CD4-positive, alpha-beta T cell (primary cell): ENCODE measurements around the gene C6orf132. TPM values are rescaled to one million over a fixed set of nuclear protein-coding genes. Genes with fewer than 3 reads are reported as not detected.

ENCODE experiments used
- ATAC-seq: fragments of 200-7000 bp; cut with Tn5 transposase; one replicate; pipeline ENCODE4 v1.10.0; 2022; ENCODE audit warnings: mild to moderate bottlenecking; ENCODE audit not compliant: poor library complexity
- CTCF ChIA-PET: fragments of 350-600 bp; sonication (Branson Sonifier 250); formaldehyde crosslinking; loops from one replicate; lab custom pipeline; 2021; ENCODE audit warnings: antibody characterized with exemption, inconsistent platforms; lab: Charles Lee
- POLR2A ChIA-PET: fragments of 350-600 bp; sonication (Branson Sonifier 250); formaldehyde crosslinking; loops from one replicate; lab custom pipeline; 2021; ENCODE audit warnings: antibody characterized with exemption, inconsistent platforms; lab: Charles Lee
- DNase-seq, 14 experiments: peaks; one replicate each; pipeline ENCODE4 v3.0.0-alpha.2; 2013 to 2020; ENCODE audit warnings: mixed read lengths in 2 of 14
- H3K27ac ChIP-seq, 2 donors: one replicate each; pipeline versions ENCODE4 v1.5.1 to v1.7.0; 2013; ENCODE audit warnings: low read length in 2 of 2, low read depth in 1 of 2, mild to moderate bottlenecking in 1 of 2
- H3K27me3 ChIP-seq, 2 experiments: 1 replicate in 1 of 2; 2 replicates in 1 of 2; pipeline versions ENCODE4 v1.6.1 to v1.7.0; 2013; ENCODE audit warnings: low read length in 2 of 2, control low read depth in 1 of 2, mild to moderate bottlenecking in 1 of 2, moderate library complexity in 1 of 2; ENCODE audit not compliant: insufficient read depth in 2 of 2, control insufficient read depth in 1 of 2
- H3K36me3 ChIP-seq: one replicate; pipeline ENCODE4 v1.6.1; 2013; ENCODE audit warnings: low read length, control low read depth; ENCODE audit not compliant: insufficient read depth
- H3K4me1 ChIP-seq: one replicate; pipeline ENCODE4 v1.6.1; 2013; ENCODE audit warnings: low read length, control low read depth; ENCODE audit not compliant: insufficient read depth
- H3K4me3 ChIP-seq: one replicate; pipeline ENCODE4 v1.5.1; 2013; ENCODE audit warnings: mild to moderate bottlenecking, low read length, moderate library complexity
- H3K9me3 ChIP-seq, 2 experiments: 1 replicate in 1 of 2; 2 replicates in 1 of 2; pipeline versions ENCODE4 v1.6.1 to v1.7.0; 2013; ENCODE audit warnings: low read length in 2 of 2, mild to moderate bottlenecking in 2 of 2, control low read depth in 1 of 2, moderate library complexity in 1 of 2; ENCODE audit not compliant: control insufficient read depth in 1 of 2, insufficient read depth in 1 of 2
- H3K27ac Mint-ChIP-seq: one replicate; pipeline ENCODE4 v1.8.0; 2020; ENCODE audit warnings: mixed read lengths
- H3K27me3 Mint-ChIP-seq: one replicate; pipeline ENCODE4 v1.8.0; 2021; ENCODE audit warnings: mixed read lengths
- H3K36me3 Mint-ChIP-seq: one replicate; pipeline ENCODE4 v1.8.0; 2021; ENCODE audit warnings: low read depth, mixed read lengths
- H3K4me1 Mint-ChIP-seq: one replicate; pipeline ENCODE4 v1.8.0; 2021; ENCODE audit warnings: low read depth, mixed read lengths
- H3K4me3 Mint-ChIP-seq: one replicate; pipeline ENCODE4 v1.8.0; 2020; ENCODE audit warnings: mild to moderate bottlenecking, mixed read lengths
- H3K9me3 Mint-ChIP-seq: one replicate; pipeline ENCODE4 v1.8.0; 2020; ENCODE audit warnings: mixed read lengths
- CTCF ChIP-seq: fragments of 200-600 bp; IDR thresholded peaks from one replicate; pipeline ENCODE4 v1.8.0; 2022; ENCODE audit warnings: antibody characterized with exemption, mild to moderate bottlenecking
- intact Hi-C, 2 experiments: fragments of 100-400 bp; cut with DNase I in 1 of 2; cut with micrococcal nuclease in 1 of 2; formaldehyde crosslinking; loops; one replicate each; pipeline versions ENCODE4 v1.15.1 to v1.9.0; 2023 to 2025; cut with DNase I, micrococcal nuclease
- total RNA-seq, 174 experiments: library from RNA in 2 of 174; stranded (reverse) in 2 of 174; gene quantifications; one replicate each; pipeline ENCODE4 v1.2.3 and lab custom pipeline; 2021 to 2026

The C6orf132 gene
- total RNA-seq, 2 experiments from 2014 or later = not detected

- Mint-ChIP-seq H3K27ac (no peak overlapping the region), H3K9me3 (no peaks in the 10 kb centered on the region), H3K36me3 (no peaks in the 10 kb centered on the region), H3K4me3 (no peak overlapping the region), H3K27me3 (no peaks in the 10 kb centered on the region), H3K4me1 (no peaks in the 10 kb centered on the region)
- TF ChIP-seq CTCF = no peak
- Histone ChIP-seq H3K27me3 (no peaks in the 10 kb centered on the region), H3K9me3 (no peaks in the 10 kb centered on the region), H3K4me1 (no peaks in the 10 kb centered on the region), H3K4me3 (no peak overlapping the region), H3K27ac (no peak overlapping the region), H3K36me3 (no peaks in the 10 kb centered on the region)
- POLR2A ChIA-PET = no interaction called here
- CTCF ChIA-PET = interaction anchor here (1.6 kb wide), 1 partner anchor 13 kb away, joined by 3 read pairs; no protein-coding TSS in a partner anchor
- no peak for DNase-seq
- ATAC-seq = no peak
- intact Hi-C loops = no loop called here
Measured at GRCh38 chr6:42090819-42091717, 51.4 kb downstream of the C6orf132 start.

GRCh38 chr6:42088101-42088591 is 54.3 kb downstream of the C6orf132 start:
- Mint-ChIP-seq H3K27ac (no peak overlapping the region), H3K36me3 (peaks cover 10% of the 10 kb centered on the region)
- CTCF ChIA-PET = no interaction called here

More at GRCh38 chr6:42088101-42088591, 54.3 kb downstream of the C6orf132 start:
- H3K4me3 Mint-ChIP-seq = no peak overlapping the region
- H3K27me3 ChIP-seq = no peaks in the 10 kb centered on the region
- no peak for DNase-seq
- no peaks in the 10 kb centered on the region for H3K9me3 Mint-ChIP-seq
- TF ChIP-seq CTCF = no peak
- H3K4me1 Mint-ChIP-seq = no peaks in the 10 kb centered on the region
- H3K9me3 ChIP-seq = no peaks in the 10 kb centered on the region
- no peaks in the 10 kb centered on the region for H3K4me1 ChIP-seq
- H3K27me3 Mint-ChIP-seq = no peaks in the 10 kb centered on the region
- H3K4me3 ChIP-seq = no peak overlapping the region
- intact Hi-C loops = no loop called here
- H3K27ac ChIP-seq = no peak overlapping the region
- no peak for ATAC-seq
- POLR2A ChIA-PET = no interaction called here
- no peaks in the 10 kb centered on the region for H3K36me3 ChIP-seq
